Globus pallidus (tissue), 1 donor: ENCODE results near the gene PAQR4.

Experiments used
- DNase-seq: peaks from one replicate; pipeline ENCODE4 v3.0.0-alpha.2; 2015; ENCODE audit warnings: low spot score

Gene PAQR4

GRCh38 chr16:2981177-2981898 lies 12.2 kb downstream of the PAQR4 start:
- no peak for DNase-seq

GRCh38 chr16:2981899-2982250 lies 12.7 kb downstream of the PAQR4 start:
- no peak for DNase-seq

- no peak for DNase-seq
Measured at GRCh38 chr16:2982402-2982801, 13.3 kb downstream of the PAQR4 start.

- DNase-seq: no peak
Measured at GRCh38 chr16:2983706-2984136, 14.6 kb downstream of the PAQR4 start.

GRCh38 chr16:2985462-2985861 lies 16.3 kb downstream of the PAQR4 start:
- DNase-seq: no peak

- no peak for DNase-seq
Measured at GRCh38 chr16:2985893-2986355, 16.8 kb downstream of the PAQR4 start.

- no peak for DNase-seq
Measured at GRCh38 chr16:2986623-2987188, 17.6 kb downstream of the PAQR4 start.

- DNase-seq: no peak
Measured at GRCh38 chr16:2987286-2987685, 18.1 kb downstream of the PAQR4 start.

GRCh38 chr16:2987833-2988232 lies 18.7 kb downstream of the PAQR4 start:
- no peak for DNase-seq

GRCh38 chr16:2988590-2989099 lies 19.5 kb downstream of the PAQR4 start:
- no peak for DNase-seq

- DNase-seq: no peak
Measured at GRCh38 chr16:2990891-2991290, 21.7 kb downstream of the PAQR4 start.

- DNase-seq: no peak
Measured at GRCh38 chr16:2991566-2992261, 22.6 kb downstream of the PAQR4 start.

GRCh38 chr16:2992383-2993081 lies 23.4 kb downstream of the PAQR4 start:
- no peak for DNase-seq

- DNase-seq: no peak
Measured at GRCh38 chr16:2996298-2996697, 27.1 kb downstream of the PAQR4 start.

- no peak for DNase-seq
Measured at GRCh38 chr16:2999929-3000328, 30.8 kb downstream of the PAQR4 start.

- no peak for DNase-seq
Measured at GRCh38 chr16:3000540-3000939, 31.4 kb downstream of the PAQR4 start.

GRCh38 chr16:3001316-3001715 lies 32.2 kb downstream of the PAQR4 start:
- DNase-seq: no peak

GRCh38 chr16:3003582-3004270 lies 34.6 kb downstream of the PAQR4 start:
- DNase-seq: peak; percentile 98

GRCh38 chr16:3004319-3004718 lies 35.2 kb downstream of the PAQR4 start:
- DNase-seq: no peak

- DNase-seq: no peak
Measured at GRCh38 chr16:3004781-3005284, 35.7 kb downstream of the PAQR4 start.
